ENCODE data around the gene SPOCK1.

The SPOCK1 gene

DNA sequence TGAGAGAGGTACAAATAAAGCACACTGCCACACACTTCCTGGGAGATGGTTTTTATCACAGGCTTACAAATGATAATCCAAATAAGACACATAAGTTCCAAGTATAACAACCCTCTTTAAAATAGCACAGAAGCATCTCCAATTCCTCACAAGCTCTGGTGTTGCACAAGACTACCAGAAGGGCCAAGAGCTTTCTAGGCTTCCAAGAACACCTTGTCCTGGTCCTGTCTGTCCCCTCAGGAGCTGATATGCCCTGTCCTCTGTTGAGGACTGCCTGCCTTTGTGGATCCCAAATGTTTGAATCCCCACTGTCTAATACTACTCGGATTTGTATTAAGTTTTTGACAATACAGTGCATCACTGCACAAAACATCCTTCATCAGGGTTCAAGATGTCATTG is 110.1 kb downstream of the SPOCK1 start:
- H3K4me1 Mint-ChIP-seq (ENCODE audit: low read depth) = no peaks in the 10 kb centered on the region
- no peak overlapping the region for H3K4me3 Mint-ChIP-seq
- no peak overlapping the region for H3K27ac Mint-ChIP-seq
- no peaks in the 10 kb centered on the region for H3K9me3 Mint-ChIP-seq
- intact Hi-C loops (cut with micrococcal nuclease) = no loop called here
- peaks cover 4% of the 10 kb centered on the region for H3K27me3 Mint-ChIP-seq
- no peaks in the 10 kb centered on the region for H3K36me3 Mint-ChIP-seq (ENCODE audit: low read depth)

- H3K9me3 Mint-ChIP-seq = peaks cover 30% of the 10 kb centered on the region
- intact Hi-C loops (cut with micrococcal nuclease) = no loop called here
Measured at GRCh38 chr5:137385064-137385463, 114.1 kb downstream of the SPOCK1 start.

GRCh38 chr5:137383909-137384308 is 115.2 kb downstream of the SPOCK1 start:
- peaks cover 31% of the 10 kb centered on the region for H3K9me3 Mint-ChIP-seq
- no peak overlapping the region for H3K4me3 Mint-ChIP-seq
- peaks cover 2% of the 10 kb centered on the region for H3K27me3 Mint-ChIP-seq
- no peaks in the 10 kb centered on the region for H3K4me1 Mint-ChIP-seq (ENCODE audit: low read depth)
- intact Hi-C loops (cut with micrococcal nuclease) = no loop called here
- no peaks in the 10 kb centered on the region for H3K36me3 Mint-ChIP-seq (ENCODE audit: low read depth)
- no peak overlapping the region for H3K27ac Mint-ChIP-seq

More at GRCh38 chr5:137385064-137385463, 114.1 kb downstream of the SPOCK1 start:
- H3K36me3 Mint-ChIP-seq (ENCODE audit: low read depth) = no peaks in the 10 kb centered on the region
- H3K27me3 Mint-ChIP-seq = no peaks in the 10 kb centered on the region
- no peak overlapping the region for H3K27ac Mint-ChIP-seq
- H3K4me1 Mint-ChIP-seq (ENCODE audit: low read depth) = no peaks in the 10 kb centered on the region
- no peak overlapping the region for H3K4me3 Mint-ChIP-seq

DNA sequence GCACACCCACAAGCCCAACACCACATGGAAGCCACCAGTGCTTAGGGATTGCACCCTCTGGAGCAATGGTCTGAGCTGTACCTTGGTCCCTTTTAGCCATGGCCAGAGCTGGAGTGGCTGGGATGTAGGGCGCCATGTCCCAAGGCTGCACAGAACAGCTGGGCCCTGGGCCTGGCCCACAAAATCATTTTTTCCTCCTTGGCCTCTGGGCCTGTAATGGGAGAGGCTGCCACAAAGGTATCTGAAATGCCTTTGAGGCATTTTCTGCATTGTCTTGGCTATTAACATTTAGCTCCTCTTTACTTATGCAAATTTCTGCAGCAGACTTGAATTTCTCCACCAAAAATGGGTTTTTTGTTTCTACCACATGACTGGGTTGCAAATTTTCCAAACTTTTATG is 117.6 kb downstream of the SPOCK1 start:
- no peaks in the 10 kb centered on the region for H3K36me3 Mint-ChIP-seq (ENCODE audit: low read depth)
- H3K4me3 Mint-ChIP-seq = no peak overlapping the region
- intact Hi-C loops (cut with micrococcal nuclease) = no loop called here
- no peak overlapping the region for H3K27ac Mint-ChIP-seq
- H3K9me3 Mint-ChIP-seq = peaks cover 31% of the 10 kb centered on the region
- H3K27me3 Mint-ChIP-seq = peaks cover 2% of the 10 kb centered on the region
- H3K4me1 Mint-ChIP-seq (ENCODE audit: low read depth) = no peaks in the 10 kb centered on the region

- intact Hi-C loops (cut with micrococcal nuclease) = no loop called here
- H3K9me3 Mint-ChIP-seq = peaks cover 31% of the 10 kb centered on the region
- H3K4me1 Mint-ChIP-seq (ENCODE audit: low read depth) = no peaks in the 10 kb centered on the region
- no peak overlapping the region for H3K4me3 Mint-ChIP-seq
- peaks cover 2% of the 10 kb centered on the region for H3K27me3 Mint-ChIP-seq
- no peaks in the 10 kb centered on the region for H3K36me3 Mint-ChIP-seq (ENCODE audit: low read depth)
- no peak overlapping the region for H3K27ac Mint-ChIP-seq
Measured at GRCh38 chr5:137379555-137380286, 119.4 kb downstream of the SPOCK1 start.

DNA sequence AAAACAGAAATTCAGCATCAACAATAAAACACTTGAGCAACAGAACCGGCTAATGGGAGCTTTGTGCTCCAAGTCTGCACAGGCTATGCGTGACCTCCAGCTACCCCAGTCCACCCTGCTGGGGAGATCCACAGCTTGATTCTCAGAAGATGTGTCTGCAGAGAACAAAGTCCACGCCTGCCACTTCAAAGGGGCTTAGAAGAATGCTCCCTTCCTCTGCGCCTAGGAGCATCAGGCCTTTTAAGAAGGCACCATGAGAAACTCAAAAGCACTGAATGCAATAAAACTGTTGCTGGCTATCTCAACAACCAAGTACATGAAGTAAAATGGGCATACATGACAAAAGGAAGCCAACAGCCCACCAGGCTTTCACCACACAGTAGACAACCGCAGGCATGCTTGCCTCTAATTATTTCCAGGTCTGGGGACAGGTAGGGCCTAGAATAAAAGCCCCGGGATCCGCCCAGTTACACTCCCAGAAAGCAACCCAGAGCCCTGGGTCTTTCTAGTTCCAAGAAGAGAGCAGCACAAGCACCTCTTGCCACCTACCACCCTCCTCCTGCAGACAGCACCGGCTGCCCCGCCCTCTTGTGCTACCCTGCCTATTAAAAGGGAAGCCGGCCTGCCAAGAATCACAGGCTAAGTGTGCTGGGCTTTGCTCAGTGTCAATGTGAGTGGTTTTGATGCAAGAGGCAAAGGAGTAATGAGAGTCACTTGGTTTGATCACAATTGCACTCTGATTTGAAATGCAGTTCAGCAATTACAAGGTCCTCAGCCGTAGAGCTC is 123.2 kb downstream of the SPOCK1 start:
- intact Hi-C loops (cut with micrococcal nuclease) = no loop called here
- Mint-ChIP-seq H3K4me1 (ENCODE audit: low read depth) (peaks cover 16% of the 10 kb centered on the region), H3K27ac (no peak overlapping the region), H3K36me3 (ENCODE audit: low read depth) (no peaks in the 10 kb centered on the region), H3K4me3 (no peak overlapping the region), H3K9me3 (peaks cover 10% of the 10 kb centered on the region), H3K27me3 (peaks cover 2% of the 10 kb centered on the region)

DNA sequence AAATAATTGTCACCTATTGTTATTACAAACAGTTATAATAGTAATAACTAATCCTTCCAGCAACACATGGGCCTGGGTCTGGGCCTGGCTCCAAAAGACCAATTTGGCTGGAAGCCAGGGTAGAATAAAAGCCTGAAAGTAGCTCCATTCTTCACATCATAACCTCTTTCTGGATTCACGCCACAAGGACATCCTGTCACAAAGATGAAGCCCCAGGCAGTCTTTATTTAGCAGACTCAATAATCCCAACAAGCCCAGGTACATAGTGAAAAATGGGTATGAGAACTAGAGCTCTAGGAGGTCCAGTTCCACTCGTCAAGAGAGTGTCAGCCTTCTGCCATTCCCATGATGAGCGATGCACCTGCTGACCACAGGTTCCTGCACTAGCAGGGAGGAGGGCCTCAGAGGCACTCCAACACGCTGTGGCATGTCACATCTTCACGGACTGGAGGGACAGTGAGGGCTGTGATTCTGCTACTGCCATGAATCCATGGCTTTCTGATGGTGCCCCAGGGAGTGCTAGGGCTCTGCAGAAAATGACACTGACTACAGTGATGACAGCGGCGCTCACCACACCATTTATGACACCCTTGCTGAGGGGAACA is 124.9 kb downstream of the SPOCK1 start:
- no peaks in the 10 kb centered on the region for H3K36me3 Mint-ChIP-seq (ENCODE audit: low read depth)
- H3K4me3 Mint-ChIP-seq = no peak overlapping the region
- no peaks in the 10 kb centered on the region for H3K9me3 Mint-ChIP-seq
- H3K4me1 Mint-ChIP-seq (ENCODE audit: low read depth) = peaks cover 18% of the 10 kb centered on the region
- no peak overlapping the region for H3K27ac Mint-ChIP-seq
- intact Hi-C loops (cut with micrococcal nuclease) = no loop called here
- no peaks in the 10 kb centered on the region for H3K27me3 Mint-ChIP-seq

DNA sequence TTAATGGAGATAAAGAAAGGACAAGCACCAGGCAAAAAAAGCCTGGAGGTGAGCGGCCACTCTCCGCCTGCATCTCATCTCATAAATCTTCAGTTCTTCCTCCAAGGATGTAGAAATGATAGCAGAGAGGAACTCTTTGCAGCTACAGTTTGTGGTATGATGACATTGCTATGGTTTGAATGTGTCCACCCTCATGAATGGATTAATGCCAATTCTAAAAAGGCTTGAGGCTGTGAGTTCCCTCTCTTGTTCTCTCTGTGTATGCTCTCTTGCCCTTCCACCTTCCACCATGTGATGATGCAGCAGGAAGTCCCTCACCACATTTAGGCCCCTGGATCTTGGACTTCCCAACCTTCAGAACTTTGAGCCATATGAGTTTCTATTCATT is 126.4 kb downstream of the SPOCK1 start:
- Mint-ChIP-seq H3K4me1 (ENCODE audit: low read depth) (peaks cover 21% of the 10 kb centered on the region), H3K27ac (no peak overlapping the region), H3K36me3 (ENCODE audit: low read depth) (no peaks in the 10 kb centered on the region), H3K27me3 (no peaks in the 10 kb centered on the region), H3K9me3 (no peaks in the 10 kb centered on the region), H3K4me3 (no peak overlapping the region)
- intact Hi-C loops (cut with micrococcal nuclease) = no loop called here

DNA sequence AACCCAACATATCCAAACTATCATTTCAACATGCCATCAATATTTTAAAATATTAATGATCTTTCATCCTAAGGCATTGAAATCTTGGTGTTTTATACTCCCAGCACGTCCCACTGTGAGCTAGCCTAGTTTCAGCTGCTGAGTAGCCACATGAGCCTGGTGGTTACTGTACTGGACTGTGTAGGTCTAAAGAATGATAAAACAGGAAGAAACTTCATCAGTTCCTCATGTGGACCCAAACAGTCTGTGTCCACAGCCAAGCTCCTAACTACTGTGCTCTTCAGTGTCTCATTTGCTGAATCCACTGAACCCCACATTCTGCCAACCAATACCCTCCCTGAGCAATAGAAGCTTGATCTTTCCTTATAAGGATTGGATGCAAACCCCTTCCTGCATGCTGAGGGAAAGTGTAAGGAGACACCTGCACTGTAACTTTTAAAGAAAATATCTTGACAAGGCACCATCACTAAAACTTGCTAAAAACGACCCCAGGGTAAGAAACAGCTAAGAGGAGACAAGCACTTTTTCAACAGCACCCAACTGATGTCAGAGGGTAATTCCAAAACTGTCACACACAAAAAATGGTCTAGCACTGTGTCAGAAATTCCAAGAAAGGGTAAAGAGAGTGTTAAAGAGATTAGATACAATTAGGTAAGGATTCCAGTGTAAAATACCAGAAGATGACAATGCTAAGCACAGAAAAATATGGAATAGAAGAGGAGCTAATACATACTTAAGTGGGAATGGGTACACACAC is 126.9 kb downstream of the SPOCK1 start:
- no peak overlapping the region for H3K27ac Mint-ChIP-seq
- H3K27me3 Mint-ChIP-seq = no peaks in the 10 kb centered on the region
- no peak overlapping the region for H3K4me3 Mint-ChIP-seq
- intact Hi-C loops (cut with micrococcal nuclease) = no loop called here
- H3K9me3 Mint-ChIP-seq = no peaks in the 10 kb centered on the region
- no peaks in the 10 kb centered on the region for H3K36me3 Mint-ChIP-seq (ENCODE audit: low read depth)
- H3K4me1 Mint-ChIP-seq (ENCODE audit: low read depth) = peaks cover 21% of the 10 kb centered on the region

GRCh38 chr5:137370096-137371071 is 128.7 kb downstream of the SPOCK1 start:
- Mint-ChIP-seq H3K27me3 (peaks cover 2% of the 10 kb centered on the region), H3K36me3 (ENCODE audit: low read depth) (no peaks in the 10 kb centered on the region), H3K9me3 (no peaks in the 10 kb centered on the region), H3K27ac (no peak overlapping the region), H3K4me1 (ENCODE audit: low read depth) (peaks cover 21% of the 10 kb centered on the region), H3K4me3 (no peak overlapping the region)
- intact Hi-C loops (cut with micrococcal nuclease) = no loop called here

DNA sequence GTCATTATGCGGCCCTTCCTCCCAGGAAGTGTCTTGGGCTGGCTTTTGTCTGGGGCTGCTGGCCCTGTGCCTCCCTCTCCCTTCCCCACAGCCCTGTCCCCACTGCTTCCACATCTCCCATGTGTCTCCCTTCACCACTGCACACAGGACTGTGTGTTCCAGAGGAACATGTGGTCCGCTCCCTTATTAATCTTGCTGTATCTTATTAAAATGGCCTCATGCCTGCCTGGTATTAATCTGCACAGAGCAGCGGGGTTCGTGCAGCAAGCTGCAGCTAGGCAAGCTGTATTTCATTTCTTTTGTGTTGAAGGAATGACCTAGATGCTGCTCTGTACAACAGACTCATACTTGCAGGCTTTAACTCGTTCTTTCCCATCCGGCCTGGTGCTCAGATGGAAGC is 130.5 kb downstream of the SPOCK1 start:
- Mint-ChIP-seq H3K36me3 (ENCODE audit: low read depth) (no peaks in the 10 kb centered on the region), H3K27me3 (peaks cover 2% of the 10 kb centered on the region), H3K4me3 (no peak overlapping the region), H3K9me3 (no peaks in the 10 kb centered on the region), H3K4me1 (ENCODE audit: low read depth) (peaks cover 21% of the 10 kb centered on the region), H3K27ac (no peak overlapping the region)
- intact Hi-C loops (cut with micrococcal nuclease) = no loop called here

- Mint-ChIP-seq H3K27ac (no peak overlapping the region), H3K4me3 (no peak overlapping the region), H3K4me1 (ENCODE audit: low read depth) (peaks cover 18% of the 10 kb centered on the region), H3K36me3 (ENCODE audit: low read depth) (no peaks in the 10 kb centered on the region), H3K27me3 (peaks cover 2% of the 10 kb centered on the region), H3K9me3 (no peaks in the 10 kb centered on the region)
- intact Hi-C loops (cut with micrococcal nuclease) = no loop called here
Measured at GRCh38 chr5:137367951-137368350, 131.2 kb downstream of the SPOCK1 start.

DNA sequence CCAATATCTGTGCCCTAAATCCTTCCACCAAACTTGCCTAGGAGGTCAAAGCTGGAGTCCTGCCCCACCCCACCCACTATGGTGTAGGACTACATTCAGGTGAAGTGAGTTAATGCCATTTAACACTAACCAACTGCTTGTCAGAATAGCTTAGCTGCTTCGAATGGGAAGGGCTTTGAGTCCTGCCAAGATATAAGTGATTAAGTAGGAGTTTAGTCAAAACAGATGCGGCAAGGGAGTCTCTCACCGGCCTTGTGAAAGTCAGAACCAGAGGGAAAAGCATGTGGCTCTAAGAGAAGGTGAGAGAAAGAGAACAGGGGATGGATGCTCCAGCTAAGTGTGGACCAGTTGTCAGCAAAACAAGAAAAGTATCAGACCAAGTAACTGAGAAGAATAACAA is 132.6 kb downstream of the SPOCK1 start:
- no peak overlapping the region for H3K4me3 Mint-ChIP-seq
- H3K36me3 Mint-ChIP-seq (ENCODE audit: low read depth) = no peaks in the 10 kb centered on the region
- peaks cover 5% of the 10 kb centered on the region for H3K27me3 Mint-ChIP-seq
- intact Hi-C loops (cut with micrococcal nuclease) = no loop called here
- no peak overlapping the region for H3K27ac Mint-ChIP-seq
- H3K9me3 Mint-ChIP-seq = no peaks in the 10 kb centered on the region
- peaks cover 6% of the 10 kb centered on the region for H3K4me1 Mint-ChIP-seq (ENCODE audit: low read depth)

Data from dendritic cell treated with granulocyte-macrophage colony-stimulating factor and Interleukin-4, amounts not matched to agents 40 ng/mL and 50 ng/mL, for 4 days (primary cell).